Stimulated activated CD8-positive, alpha-beta memory T cell treated with anti-CD3 and anti-CD28 coated beads, Interleukin-15, amount 100 ng/mL, for 24 hours (primary cell): ENCODE measurements around the gene ERLIN1.

ENCODE experiments used
- DNase-seq: peaks from one replicate; pipeline ENCODE4 v3.0.0-alpha.2; 2020; ENCODE audit warnings: low read depth

ERLIN1 gene

DNA sequence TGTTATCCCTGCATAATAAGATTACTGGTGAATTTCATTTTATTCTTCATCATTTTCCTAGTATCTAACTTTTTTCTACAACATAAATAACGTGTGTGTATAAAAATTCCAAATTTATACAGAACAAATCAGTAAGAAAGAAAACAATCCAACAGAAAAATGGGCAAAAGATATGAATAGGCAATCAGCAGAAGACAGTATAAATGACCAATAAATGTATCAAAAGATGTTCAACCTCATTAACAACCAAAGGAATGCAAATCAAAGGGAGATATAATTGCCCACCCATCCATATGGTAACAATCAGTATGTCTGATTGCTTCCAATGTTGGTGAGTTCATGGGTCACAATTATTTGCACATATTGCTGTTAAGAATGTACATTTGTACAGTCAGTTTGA lies 13.5 kb downstream of the ERLIN1 start:
- no peak for DNase-seq

DNA sequence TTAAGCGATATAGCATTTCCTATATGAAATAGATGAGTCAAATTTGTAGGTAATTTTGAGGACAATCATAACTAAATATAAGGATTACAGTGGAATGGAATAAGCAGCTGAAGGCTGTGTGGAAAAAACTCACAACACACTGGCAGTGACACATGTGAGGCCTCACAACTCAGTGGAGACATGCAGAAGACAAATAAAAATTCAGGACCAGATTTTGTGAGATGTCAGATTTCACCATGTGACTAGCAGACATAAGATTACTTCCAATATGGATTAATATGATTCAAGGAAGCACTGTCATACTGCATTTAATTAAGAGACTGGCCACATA lies 17.6 kb downstream of the ERLIN1 start:
- DNase-seq, result no peak

DNA sequence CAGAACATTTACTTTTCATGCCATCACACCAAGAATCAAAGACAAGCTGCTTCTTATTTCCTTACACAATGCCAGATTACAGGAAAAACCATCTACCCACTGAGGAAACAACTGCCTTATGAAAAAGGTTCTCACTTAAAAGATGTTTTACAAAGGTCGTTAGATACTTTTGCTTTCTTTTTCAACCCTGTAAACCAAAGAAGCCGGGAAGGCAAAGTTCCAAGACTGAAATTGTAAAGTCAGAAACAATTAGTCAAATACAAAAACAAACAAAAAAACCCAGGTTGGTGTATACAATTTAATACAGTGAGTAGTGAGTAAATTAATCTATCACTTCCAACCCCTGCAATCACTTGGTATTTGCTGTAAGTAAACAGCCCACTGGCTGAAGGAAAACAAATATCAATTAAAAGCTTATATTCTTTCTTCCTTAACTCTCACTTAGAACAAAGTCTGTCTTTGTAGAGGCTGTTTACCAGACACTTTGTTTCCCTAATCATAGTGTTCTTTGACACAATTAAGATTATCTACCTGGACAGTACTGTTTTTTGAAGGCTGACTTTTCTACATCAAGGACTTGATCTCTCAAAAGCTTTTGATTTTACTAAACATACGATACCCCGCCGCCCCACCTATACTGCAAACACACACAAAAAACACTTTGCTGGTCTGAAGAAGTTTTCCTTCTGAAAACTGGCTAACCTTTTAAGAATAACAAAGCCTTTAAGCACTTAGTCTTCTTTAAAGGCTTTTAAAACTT lies 18.1 kb downstream of the ERLIN1 start:
- no peak for DNase-seq

DNA sequence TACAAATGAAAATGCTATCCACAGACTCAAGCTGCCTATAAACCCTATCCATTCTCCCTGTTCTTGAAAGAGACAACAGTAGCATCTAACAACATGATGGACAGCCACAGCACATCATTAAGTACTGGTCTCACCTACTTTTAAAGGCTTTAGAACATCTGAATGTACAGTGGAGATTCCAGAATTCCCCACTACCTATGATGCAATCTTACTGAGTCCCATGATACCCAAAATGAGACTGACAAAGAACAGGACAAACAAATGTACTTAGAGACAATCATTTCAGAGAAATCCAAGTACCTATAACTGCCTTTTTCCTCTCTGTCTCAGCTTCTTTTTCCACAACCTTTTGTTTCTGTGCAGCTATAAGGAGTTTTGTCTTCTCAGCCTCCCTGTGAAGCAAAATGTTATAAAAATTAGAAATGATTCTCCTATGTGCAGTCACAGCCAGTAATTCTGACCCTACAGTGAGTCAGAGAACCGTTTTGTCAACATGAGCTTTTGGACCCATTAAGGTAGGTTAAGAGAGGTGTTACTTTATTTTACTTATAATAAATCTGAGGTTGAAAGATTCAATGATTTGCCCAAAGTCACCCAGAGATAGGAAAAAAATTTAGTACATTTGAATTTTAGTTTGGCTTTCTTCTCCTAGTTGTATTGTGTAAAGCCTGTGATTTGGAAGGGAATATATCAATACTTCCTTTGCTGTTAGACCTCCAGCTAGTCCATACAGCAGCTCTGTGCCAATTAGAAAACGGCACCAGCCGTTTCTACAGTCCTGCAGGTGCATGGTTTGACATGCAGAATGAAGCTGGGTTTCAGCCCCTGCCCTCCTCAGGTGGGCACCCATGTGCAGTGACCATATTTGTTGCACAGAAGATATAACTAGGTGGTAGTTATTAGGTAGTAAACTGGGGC lies 21.9 kb downstream of the ERLIN1 start:
- no peak for DNase-seq

DNA sequence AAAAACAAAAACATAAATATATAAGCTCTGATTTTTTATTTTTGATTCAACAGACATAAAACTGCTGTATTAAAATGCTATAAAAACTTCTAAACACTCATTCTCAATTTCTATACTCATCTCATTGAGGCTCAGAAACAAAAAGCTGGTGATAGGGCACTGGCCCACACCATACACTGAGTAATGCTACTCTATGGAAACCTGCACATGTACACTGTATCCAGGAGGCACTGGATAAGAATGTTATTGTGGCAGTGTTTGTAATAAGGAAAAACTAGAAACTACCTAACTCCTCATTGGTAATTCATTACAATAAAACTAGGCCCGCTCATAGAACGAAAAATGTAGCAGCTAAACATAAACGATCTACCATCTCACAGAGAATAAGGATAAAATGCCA lies 23.1 kb downstream of the ERLIN1 start:
- DNase-seq, result no peak

DNA sequence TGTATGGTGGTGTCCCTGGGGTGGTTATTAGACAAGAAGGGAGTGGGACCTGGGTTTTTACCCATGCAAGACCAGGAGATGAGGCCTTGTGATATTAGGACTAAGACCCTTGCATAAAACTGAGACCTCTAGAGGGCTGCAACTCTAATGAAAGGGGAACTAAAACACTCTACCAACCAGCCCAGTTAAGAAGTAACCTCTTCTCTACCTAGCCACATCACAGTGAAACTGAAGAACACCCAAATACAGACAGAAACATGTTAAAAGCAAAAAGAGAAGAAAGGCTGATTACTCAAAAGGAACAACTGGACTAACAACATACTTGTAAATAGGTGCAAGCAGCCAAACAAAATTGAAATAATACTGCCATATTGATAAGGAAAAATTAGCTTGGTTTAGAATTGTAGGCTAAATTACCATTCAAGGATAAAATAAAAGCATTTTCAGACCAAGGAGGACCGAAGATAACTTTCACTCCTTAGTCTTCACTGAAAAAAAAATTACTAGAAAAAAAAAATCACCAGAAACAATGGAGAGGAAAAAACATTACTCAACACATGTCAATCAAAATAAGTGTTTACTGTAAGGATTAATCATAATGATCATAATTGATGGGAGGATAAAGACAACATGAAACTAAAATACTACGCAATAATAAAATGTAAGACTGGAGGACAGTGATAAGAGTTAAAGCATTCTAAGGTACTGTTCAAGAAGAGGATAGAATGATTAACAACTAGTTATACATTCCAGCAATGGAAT lies 27.6 kb downstream of the ERLIN1 start:
- DNase-seq, result no peak

DNA sequence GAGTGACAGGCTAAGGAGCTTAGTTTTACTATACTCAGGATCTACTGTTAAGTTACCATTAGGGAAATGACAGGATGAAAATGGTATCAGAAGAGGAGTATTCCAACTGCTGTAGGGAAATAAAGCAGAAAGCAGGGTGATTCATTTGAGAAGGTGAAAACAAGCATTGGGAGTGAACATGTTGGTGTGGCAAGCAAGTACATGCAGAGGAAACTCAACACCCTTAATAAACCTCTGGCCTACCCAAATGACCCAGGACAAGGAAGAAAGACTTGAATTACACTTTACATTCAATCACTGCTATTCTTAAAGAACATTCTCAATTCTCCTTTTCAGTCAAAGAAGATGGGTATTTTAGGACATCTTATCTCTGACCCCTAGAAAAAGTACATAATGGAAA lies 28.7 kb downstream of the ERLIN1 start:
- DNase-seq, result no peak

DNA sequence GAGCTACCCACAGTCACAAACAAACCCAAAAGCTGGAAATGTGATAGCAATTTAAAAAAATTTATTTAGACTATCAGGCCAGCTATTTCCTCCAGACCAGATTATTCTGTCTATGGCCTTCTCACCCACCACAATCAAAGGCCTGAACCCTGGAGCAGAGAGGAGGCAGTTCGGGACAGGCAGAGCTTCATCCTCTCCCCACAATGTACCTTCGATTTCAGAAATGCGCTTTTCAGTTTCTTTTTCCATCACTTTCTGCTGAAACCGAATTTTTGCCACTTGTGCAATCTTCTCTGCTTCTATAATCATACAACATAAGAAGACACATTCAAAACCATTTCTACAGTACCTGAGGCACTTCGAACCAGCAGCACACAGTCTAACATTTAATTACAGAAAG lies 29.9 kb downstream of the ERLIN1 start:
- no peak for DNase-seq

DNA sequence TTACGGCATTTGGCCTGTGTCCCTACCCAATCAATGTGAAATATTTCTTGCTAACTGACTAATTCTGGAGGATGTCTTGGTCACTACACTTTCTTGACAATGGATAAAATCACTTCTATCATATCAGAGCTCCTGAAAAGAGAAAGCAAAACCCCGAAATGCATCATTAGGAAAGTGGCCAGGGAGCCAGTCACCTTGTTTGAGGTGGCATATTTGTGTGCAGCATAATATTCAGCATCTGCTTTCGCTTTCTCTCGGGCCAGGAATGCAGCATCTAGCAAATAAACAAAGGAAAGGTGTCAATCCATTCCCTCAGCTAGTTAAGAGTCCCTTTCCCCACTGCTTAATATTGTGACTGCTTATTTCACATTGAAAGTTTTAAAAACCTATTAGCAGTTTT lies 31.2 kb downstream of the ERLIN1 start:
- no peak for DNase-seq

DNA sequence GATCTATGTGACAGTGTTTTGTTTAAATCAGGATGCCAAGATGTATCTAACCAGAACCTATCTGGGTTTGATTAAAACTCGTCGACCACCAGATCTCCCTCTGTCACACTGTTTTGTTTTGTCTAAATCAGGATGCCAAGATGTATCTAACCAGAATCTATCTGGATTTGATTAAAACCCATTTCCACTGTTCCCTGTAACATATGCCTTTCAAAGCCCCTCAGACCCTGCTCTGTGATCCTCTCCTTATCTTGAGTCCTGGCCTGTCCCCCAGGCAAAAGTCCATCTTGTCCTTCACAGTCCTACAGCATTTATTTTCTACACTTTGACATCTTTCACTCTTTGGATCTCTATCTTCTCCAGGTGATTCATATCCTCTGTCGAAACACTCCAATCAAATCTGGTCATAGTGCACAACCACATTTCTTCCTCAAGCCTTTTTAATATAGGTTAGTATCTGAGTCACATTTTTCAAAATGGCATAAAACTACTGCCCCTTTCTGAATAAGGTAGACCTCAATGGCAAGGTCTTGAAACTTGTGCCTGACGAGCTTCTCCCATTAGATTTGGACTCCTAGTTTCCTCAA lies 32.5 kb downstream of the ERLIN1 start:
- no peak for DNase-seq

DNA sequence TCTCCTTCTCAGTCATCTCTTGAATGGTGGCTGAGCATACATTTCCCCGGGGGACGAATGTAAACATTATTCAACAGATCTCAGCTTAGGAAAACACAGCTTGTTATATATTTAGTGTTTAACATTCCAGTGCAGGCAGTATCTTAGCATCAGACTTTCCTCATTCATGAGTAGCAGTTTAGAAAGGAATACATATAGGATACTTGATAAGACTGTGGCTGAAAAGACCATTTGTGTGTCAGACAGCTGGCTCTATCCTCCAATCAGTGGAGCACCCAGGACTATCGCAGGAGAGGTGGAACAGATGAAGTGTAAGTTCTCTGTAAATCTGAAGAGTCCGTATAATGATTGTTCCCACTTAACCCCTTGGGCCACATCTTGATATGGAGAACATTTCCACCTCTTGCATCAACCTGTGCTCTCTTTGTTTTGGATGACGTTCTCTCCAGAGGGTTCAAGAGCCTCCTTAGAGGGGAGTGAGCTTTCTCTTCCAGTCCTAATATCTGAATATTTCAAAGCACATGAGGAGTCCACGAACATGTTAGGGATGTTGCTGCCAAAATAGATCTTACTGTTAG lies 34.0 kb downstream of the ERLIN1 start:
- DNase-seq, result no peak

DNA sequence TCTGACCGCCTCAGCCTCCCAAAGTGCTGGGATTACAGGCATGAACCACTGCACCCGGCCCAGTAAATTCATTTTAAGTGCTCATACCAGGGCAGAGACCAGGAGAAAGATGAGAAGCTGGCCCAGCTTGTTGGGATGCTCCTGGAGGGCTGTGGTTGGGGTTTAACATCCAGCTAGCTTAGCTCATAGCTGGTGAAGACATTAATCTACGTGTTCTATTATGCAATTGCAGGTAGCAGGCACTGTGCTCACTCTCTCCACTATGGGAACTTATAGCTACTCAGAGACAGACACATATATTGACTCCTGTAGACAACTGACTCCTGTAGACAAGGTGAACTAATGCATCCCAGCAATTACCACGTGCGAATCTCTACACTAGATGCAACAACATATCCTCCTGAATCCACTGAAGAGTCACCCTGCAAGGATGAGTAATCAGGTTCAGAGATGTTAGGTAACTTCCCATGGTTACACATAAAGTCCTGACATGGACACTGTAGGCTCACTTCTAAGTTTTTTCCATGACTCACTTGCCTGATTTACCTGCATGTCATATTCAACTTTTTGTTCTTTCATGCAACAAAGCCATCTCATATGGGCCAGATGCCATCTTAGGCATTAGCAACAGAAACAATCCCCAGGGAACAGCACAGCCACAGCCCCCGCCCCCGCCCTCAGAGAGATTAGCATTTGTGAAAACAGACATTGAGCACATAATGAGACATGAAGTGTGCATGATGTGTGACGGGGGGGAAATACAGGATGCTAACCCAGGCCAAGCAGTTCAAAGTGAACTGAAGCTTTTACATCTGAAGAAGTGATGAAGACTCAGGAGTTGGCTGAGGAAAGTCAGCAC lies 37.2 kb downstream of the ERLIN1 start:
- no peak for DNase-seq

DNA sequence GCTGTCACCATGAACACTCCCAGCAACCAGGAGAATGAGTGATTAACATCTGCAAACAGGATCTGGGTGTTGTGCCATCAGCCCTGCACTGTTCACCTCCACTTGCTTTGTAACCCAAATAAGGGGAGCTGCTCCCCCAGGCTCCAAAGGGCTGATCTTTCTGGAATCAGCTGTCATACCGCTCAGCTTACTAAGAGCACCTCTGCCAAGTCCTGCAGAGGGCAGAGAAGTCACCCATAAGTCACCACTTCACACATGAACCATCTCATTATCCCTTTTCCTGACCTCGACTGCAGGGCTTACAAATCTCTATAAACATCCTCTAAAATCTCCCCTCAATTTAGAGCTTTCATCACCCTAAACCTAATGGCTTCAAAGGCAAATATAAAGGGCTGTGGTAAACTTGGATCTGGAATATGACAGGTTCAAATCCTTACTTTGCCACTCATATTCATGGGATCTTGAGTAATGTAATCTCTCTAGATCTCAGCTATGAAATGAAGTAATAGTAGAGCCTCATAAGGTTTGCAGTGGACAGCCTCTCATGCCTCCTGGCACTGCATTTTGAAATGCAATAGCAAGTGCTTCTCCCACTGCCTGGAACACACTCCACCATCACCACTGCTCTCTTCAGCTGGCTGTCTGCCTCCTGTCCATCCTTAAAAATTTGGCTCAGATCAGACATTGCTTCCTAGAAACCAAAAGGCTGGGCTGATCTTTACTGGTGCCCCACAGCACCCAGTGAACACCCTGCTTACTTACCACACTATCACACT lies 38.8 kb downstream of the ERLIN1 start:
- no peak for DNase-seq

DNA sequence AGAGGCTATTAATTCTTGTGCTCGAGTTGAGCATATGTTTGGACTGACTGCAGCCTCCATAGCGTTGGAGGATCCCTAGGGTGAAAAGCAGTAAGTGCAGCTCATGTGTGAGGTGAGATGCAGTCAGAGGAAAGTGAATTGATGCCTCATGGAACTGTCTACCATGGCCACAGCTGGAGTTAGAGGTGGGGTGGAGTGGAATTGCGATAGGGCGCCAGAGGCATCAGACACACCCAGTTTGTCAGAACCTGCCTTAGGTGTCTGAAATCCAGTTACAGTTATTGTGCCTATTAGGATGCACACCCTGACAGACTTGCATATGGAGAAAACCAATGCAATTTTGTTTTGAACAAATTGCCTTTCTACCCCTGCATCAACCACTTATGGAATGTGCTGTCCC lies 39.4 kb downstream of the ERLIN1 start:
- DNase-seq, result no peak

DNA sequence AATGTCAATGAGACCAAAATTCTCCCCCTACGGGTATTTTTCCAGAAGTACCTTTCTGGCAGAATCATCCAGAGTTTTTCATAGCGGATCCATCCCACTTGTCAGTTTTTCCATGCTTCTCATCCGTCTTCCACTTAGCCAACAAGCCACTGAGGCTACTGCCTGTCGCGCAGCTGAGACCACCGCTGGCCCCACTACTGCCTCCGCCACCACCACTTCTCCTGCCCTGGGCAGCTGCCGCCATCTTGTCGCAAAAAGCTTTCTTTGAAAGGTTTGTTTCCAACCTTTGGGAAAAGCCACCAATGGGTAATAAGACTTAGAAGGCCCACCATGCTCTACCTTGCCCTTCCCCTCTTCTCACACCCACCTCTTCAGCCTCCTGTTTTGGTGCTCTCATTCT lies 42.1 kb downstream of the ERLIN1 start:
- DNase-seq, result no peak

DNA sequence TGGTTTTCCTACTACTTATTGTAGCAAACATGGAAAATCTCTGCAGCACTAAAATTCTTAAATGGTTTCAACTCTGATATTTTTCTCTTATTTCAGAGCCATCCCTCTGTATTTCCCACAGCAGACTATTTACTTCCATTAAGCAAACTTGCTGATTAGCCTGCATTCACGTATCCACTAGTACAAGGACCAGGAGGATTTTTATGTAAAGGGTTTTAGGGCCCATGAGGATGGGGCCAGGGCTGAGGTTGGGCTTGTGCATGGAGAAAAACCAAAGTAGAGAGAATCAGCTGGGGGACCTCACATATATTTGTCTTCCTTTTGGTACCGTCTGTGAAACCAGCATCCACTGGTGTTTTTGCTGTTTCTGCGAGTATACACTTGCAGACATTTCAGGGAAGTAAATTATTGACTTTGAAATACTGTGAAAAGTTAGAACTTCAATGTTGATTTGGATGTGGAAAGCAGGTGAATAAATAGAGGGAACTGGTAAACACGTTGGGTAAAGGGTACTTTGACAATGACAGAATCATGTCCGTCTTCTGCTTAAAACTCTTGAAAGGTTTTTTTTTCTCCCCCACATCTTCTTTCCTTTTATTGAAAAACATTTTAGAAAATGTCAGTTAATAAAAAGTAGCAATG lies 44.3 kb downstream of the ERLIN1 start:
- DNase-seq, result no peak

DNA sequence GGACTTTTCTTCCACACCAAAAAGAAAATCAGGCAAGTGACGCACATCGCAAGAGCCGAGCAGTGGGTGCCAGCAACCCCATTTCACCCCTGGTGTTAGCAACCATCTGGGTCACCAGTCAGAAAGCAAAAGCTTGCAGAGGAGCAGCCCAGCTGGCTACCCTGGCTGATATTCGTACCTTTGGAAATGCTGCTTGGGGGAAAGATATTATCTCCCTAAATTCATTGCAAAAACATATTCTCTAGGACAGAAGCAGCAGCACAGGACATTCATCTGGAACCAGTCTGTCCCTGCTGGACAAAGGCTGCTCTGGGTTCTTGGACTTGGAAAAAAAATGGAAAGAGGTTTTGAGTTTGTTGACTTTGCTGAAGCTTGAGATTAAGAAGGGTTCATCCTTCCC lies 45.8 kb downstream of the ERLIN1 start:
- no peak for DNase-seq

DNA sequence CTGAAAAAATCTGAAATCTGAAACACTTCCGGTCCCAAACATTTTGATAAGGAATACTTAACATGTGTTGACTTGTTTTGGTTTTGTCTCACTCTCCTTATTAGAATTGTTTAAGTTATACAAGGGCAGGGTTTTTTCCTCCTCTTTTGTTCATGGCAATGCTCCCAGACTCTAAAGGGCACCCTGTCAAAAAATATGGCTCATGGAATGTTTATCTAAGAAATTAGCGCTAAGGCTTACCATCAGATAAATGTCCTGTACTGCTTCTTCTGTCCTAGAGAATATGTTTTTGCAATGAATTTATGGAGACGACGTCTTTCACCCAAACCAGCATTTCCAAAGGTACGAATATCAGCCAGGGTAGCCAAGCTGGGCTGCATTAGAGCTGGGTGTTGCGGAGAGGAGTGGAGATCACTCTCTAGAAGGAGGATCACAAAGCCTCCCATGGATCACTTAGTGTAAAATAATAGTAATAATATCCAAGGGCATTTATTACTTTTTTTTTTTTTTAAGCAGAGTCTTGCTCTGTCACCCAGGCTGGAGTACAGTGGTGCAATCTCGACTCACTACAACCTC lies 46.8 kb downstream of the ERLIN1 start:
- no peak for DNase-seq

DNA sequence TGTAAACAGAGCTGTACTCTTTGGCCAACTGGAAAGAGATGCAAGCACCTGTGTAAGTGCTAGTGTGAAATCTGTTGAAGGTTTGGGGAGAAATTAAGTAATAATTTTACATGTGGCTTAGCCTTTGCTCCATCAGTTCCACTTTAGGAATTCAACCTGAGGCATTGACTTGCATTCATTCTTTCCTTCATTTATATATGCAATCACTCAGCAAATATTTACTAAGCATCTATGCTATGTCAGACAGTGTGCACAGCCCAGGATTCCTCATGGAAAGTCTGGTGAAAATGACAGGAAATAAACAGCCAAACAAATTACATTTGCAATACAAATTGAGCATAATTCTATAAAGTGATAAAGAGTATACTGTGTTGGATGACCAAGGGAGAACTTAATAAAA lies 50.3 kb downstream of the ERLIN1 start:
- DNase-seq, result no peak
